HepG2 (cell line): ENCODE data around the gene GPR4. TPM values are rescaled to one million over a fixed set of nuclear protein-coding genes. Genes with fewer than 3 reads are reported as not detected.
A peak's percentile ranks its signal among the peaks of the same experiment; 100 is the strongest.

ENCODE experiments used
- AKAP8 ChIP-seq: sonication (generic); formaldehyde crosslinking; IDR thresholded peaks from 2 replicates; pipeline ENCODE4 v1.5.1; 2020; ENCODE audit warnings: mild to moderate bottlenecking, missing genetic modification reagents
- CREM ChIP-seq, 2 experiments: sonication (generic) in 1 of 2; formaldehyde crosslinking in 1 of 2; IDR thresholded peaks; 2 replicates each; pipeline versions ENCODE4 v1.4.0 to v1.6.1; 2016 to 2020; ENCODE audit warnings: antibody characterized with exemption in 1 of 2, mild to moderate bottlenecking in 1 of 2, missing genetic modification reagents in 1 of 2
- HMGA1 ChIP-seq: sonication (generic); formaldehyde crosslinking; conservative IDR thresholded peaks from 2 replicates; pipeline ENCODE4 v1.4.0; 2020; ENCODE audit warnings: missing genetic modification reagents
- KAT7 ChIP-seq: IDR thresholded peaks from 2 replicates; pipeline ENCODE4 v1.6.1; 2018; ENCODE audit warnings: borderline replicate concordance, missing compliant biosample characterization
- MED1 ChIP-seq: sonication (generic); formaldehyde crosslinking; IDR thresholded peaks from 2 replicates; pipeline ENCODE4 v1.4.0; 2020; ENCODE audit warnings: missing genetic modification reagents
- MXI1 ChIP-seq: IDR thresholded peaks from 3 replicates; pipeline ENCODE4 v1.6.1; 2012; ENCODE audit warnings: low read depth, low read length, inconsistent platforms, borderline replicate concordance
- NAIF1 ChIP-seq: sonication (generic); formaldehyde crosslinking; IDR thresholded peaks from 2 replicates; pipeline ENCODE4 v1.5.0; 2020; ENCODE audit warnings: mild to moderate bottlenecking, missing genetic modification reagents, borderline replicate concordance
- NR3C1 ChIP-seq: sonication (generic); formaldehyde crosslinking; IDR thresholded peaks from 2 replicates; pipeline ENCODE4 v1.4.0; 2020; ENCODE audit warnings: missing genetic modification reagents
- SAP130 ChIP-seq: IDR thresholded peaks from 2 replicates; pipeline ENCODE4 v1.6.1; 2016; ENCODE audit warnings: low read depth
- ZBTB7B ChIP-seq: sonication (generic); formaldehyde crosslinking; IDR thresholded peaks from 2 replicates; pipeline ENCODE4 v1.4.0; 2020; ENCODE audit warnings: missing genetic modification reagents
- ZNF225 ChIP-seq: sonication (generic); formaldehyde crosslinking; IDR thresholded peaks from 2 replicates; pipeline ENCODE4 v1.4.0; 2020; ENCODE audit warnings: mild to moderate bottlenecking, missing genetic modification reagents
- ZNF331 ChIP-seq: sonication (generic); formaldehyde crosslinking; IDR thresholded peaks from 2 replicates; pipeline ENCODE4 v1.4.0; 2020; ENCODE audit warnings: missing genetic modification reagents
- ZNF503 ChIP-seq: sonication (generic); formaldehyde crosslinking; IDR thresholded peaks from 2 replicates; pipeline ENCODE4 v1.4.0; 2020; ENCODE audit warnings: missing genetic modification reagents
- polyA plus RNA-seq, 8 experiments: library from polyadenylated mRNA; depleted of rRNA in 3 of 8; stranded (reverse) in 7 of 8; unstranded in 1 of 8; fragments of >200 nt; fragmentation: Illumina TruSeq in 4 of 8; extraction: Trizol in 4 of 8; gene quantifications; 2 replicates each; pipeline versions ENCODE4 v1.2.1 to v1.2.3, GENCODE V29; 2011 to 2016; ENCODE audit warnings: low read depth in 4 of 8, missing spikeins in 1 of 8, mixed read lengths in 1 of 8; ENCODE audit not compliant: insufficient read depth in 1 of 8
- total RNA-seq, 5 experiments: library from RNA; depleted of rRNA; stranded (reverse); fragments of >200 nt; fragmentation: Illumina TruSeq; extraction: Trizol; gene quantifications; 2 replicates each; pipeline ENCODE4 v1.2.3, GENCODE V29; 2016; ENCODE audit warnings: low read depth in 1 of 5
- TF ChIP-seq, protein P1 (sequence below): sonication (generic); formaldehyde crosslinking; conservative IDR thresholded peaks from 2 replicates; pipeline ENCODE4 v1.8.1; 2023; ENCODE audit warnings: missing genetic modification reagents
- TF ChIP-seq, protein P2 (sequence below): sonication (generic); formaldehyde crosslinking; IDR thresholded peaks from 2 replicates; pipeline ENCODE4 v1.4.0; 2020; ENCODE audit warnings: mild to moderate bottlenecking, missing genetic modification reagents
- TF ChIP-seq, protein P3 (sequence below): sonication (generic); formaldehyde crosslinking; IDR thresholded peaks from 2 replicates; pipeline ENCODE4 v1.4.0; 2020; ENCODE audit warnings: missing genetic modification reagents

GPR4 gene
- total and polyA plus RNA-seq, 2 of the 13 experiments (the other 11 are each of a cell fraction or from before 2014, with no cell fraction given), result 0.15 TPM; not detected in 1

DNA sequence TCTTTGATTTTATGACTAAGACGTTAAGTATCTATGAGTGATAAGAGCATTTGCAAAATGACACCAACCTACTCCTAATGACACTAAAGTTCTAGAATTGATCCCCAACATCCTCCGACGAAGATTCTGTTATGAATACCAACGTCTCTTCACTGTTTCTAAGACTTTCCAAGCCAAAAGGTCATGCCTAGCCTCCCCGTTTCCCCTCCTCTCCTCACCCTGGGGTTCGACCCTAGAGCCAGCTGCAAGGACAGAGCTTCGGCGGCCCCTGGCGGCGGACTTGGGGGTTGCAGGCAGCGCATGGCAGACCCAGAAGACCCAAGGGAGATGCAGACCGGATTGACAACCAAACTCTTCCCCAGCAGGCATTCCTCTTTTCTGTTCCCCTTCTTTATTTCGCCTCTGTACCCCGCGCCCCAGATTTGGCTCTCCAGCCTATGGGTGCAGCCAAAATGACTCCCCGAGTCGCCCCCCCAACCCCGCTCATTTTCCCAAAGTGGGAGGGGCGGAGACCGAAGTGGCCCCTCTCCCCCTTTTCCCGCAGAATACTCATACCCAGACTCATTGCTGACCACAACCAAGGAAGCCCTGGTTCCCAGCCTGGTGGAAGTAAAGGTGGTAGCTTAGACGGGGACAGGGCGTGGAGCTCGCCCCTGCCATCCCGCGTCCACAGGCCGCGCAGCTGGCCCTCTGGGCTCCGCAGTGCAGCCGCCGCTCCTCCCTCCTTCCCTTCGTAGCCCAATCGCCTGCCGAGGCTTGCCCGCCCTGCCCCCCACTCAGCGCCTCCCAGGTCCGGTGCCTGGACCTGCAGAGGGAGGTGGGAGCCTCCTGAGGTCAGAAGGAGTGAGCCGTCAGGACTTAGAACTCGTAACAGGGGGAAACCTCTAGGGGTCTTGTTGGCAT is 41.3 kb upstream of the GPR4 start (continued):
- TF ChIP-seq, protein P1, sequence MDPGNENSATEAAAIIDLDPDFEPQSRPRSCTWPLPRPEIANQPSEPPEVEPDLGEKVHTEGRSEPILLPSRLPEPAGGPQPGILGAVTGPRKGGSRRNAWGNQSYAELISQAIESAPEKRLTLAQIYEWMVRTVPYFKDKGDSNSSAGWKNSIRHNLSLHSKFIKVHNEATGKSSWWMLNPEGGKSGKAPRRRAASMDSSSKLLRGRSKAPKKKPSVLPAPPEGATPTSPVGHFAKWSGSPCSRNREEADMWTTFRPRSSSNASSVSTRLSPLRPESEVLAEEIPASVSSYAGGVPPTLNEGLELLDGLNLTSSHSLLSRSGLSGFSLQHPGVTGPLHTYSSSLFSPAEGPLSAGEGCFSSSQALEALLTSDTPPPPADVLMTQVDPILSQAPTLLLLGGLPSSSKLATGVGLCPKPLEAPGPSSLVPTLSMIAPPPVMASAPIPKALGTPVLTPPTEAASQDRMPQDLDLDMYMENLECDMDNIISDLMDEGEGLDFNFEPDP (CRISPR knock-in tag), result no peak
- no peak for TF ChIP-seq NAIF1
- TF ChIP-seq, protein P2, sequence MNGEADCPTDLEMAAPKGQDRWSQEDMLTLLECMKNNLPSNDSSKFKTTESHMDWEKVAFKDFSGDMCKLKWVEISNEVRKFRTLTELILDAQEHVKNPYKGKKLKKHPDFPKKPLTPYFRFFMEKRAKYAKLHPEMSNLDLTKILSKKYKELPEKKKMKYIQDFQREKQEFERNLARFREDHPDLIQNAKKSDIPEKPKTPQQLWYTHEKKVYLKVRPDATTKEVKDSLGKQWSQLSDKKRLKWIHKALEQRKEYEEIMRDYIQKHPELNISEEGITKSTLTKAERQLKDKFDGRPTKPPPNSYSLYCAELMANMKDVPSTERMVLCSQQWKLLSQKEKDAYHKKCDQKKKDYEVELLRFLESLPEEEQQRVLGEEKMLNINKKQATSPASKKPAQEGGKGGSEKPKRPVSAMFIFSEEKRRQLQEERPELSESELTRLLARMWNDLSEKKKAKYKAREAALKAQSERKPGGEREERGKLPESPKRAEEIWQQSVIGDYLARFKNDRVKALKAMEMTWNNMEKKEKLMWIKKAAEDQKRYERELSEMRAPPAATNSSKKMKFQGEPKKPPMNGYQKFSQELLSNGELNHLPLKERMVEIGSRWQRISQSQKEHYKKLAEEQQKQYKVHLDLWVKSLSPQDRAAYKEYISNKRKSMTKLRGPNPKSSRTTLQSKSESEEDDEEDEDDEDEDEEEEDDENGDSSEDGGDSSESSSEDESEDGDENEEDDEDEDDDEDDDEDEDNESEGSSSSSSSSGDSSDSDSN (CRISPR knock-in tag), result 0 out of 2 replicates have a peak, but pooled peaks have one; percentile 3
- no peak for TF ChIP-seq HMGA1
- peak; percentile 32 for TF ChIP-seq MED1 (CRISPR knock-in tag)
- TF ChIP-seq ZNF503 (CRISPR knock-in tag), result no peak
- no peak for TF ChIP-seq NR3C1 (CRISPR knock-in tag)
- TF ChIP-seq ZBTB7B (CRISPR knock-in tag), result no peak
- no peak for TF ChIP-seq CREM (IDR thresholded peaks at IDR 0.05)
- TF ChIP-seq CREM (CRISPR knock-in tag; IDR thresholded peaks at IDR 0.05), result no peak
- peak; percentile 47; the same call in 1 of the 2 replicates for TF ChIP-seq SAP130 (CRISPR knock-in tag)
- no peak for TF ChIP-seq KAT7
- no peak for TF ChIP-seq ZNF225 (CRISPR knock-in tag)
- no peak for TF ChIP-seq AKAP8 (CRISPR knock-in tag)
- TF ChIP-seq ZNF331 (CRISPR knock-in tag), result no peak
- TF ChIP-seq, protein P3, sequence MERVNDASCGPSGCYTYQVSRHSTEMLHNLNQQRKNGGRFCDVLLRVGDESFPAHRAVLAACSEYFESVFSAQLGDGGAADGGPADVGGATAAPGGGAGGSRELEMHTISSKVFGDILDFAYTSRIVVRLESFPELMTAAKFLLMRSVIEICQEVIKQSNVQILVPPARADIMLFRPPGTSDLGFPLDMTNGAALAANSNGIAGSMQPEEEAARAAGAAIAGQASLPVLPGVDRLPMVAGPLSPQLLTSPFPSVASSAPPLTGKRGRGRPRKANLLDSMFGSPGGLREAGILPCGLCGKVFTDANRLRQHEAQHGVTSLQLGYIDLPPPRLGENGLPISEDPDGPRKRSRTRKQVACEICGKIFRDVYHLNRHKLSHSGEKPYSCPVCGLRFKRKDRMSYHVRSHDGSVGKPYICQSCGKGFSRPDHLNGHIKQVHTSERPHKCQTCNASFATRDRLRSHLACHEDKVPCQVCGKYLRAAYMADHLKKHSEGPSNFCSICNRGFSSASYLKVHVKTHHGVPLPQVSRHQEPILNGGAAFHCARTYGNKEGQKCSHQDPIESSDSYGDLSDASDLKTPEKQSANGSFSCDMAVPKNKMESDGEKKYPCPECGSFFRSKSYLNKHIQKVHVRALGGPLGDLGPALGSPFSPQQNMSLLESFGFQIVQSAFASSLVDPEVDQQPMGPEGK (CRISPR knock-in tag), result peak; percentile 53; the same call in 1 of the 2 replicates
- peak; percentile 39; the same call in 1 of the 3 replicates for TF ChIP-seq MXI1
